Left renal pelvis (tissue), 4 donors: Measurements from ENCODE around the gene CNGA2. TPM values are rescaled to one million over a fixed set of nuclear protein-coding genes. Genes with fewer than 3 reads are reported as not detected.

Experiments
- DNase-seq, 4 donors: peaks; one replicate each; pipeline ENCODE4 v3.0.0-alpha.2; 2013; ENCODE audit warnings: low read depth in 4 of 4, low spot score in 3 of 4
- polyA plus RNA-seq, 4 donors: library from polyadenylated mRNA; unstranded; fragments of 120-200 nt; gene quantifications; one replicate each; pipeline ENCODE4 v1.2.1, GENCODE V29; 2013; ENCODE audit not compliant: insufficient read length in 4 of 4

Gene CNGA2
- polyA plus RNA-seq, 4 donors = not detected

- DNase-seq = no peak
Observed at GRCh38 chrX:151746502-151746901, 12.0 kb downstream of the CNGA2 start.

DNA sequence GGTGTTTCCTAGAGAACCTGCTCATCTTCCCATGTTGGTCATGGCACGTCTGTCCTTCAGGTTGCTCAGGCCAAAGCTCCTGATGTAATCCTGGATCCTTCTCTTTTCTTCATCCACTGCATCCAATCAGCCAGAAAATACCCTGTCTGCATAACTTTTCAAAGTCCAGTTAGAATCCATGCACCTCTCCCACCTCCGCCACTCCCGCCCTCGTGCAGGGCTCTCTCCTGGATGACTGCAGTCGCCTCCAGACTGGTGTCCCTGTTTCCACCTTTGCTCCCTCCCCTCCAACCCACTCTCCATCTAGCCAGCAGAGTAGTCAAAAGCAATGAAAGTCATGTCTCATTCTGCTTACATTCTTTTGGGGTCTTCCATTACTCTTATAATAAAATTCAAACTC, 16.0 kb downstream of the CNGA2 start:
- no peak for DNase-seq

GRCh38 chrX:151752847-151753246, 18.3 kb downstream of the CNGA2 start:
- no peak for DNase-seq

GRCh38 chrX:151753313-151754046, 18.9 kb downstream of the CNGA2 start:
- no peak for DNase-seq

- no peak for DNase-seq
Observed at GRCh38 chrX:151754047-151754429, 19.5 kb downstream of the CNGA2 start.

DNA sequence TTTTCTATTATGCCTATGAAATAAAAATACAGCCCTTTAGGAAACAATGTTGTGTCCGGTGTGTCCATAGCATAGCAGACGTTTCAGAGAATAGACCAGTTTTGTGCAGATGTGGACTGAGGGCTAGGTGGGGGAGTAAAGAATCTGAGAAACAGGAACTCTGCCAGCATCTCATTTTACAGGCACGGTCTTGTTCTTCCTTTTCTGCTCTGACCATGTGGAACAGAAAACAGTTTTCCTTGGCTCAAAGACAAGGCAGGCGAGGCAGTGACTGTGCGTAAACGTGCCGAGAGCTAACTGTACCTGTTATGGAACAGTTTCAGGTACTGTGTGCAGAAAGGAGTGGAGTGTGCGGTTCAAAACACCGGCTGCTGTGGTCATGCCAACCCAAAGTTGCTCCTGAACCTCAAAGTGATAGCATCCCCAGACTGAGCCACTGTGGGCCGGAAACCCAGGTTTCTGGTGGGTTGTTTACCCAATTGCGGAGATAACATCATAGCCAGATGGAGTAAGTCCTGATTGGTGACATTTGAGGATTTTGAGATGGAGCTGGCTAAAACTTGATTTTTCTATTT, 20.2 kb downstream of the CNGA2 start:
- no peak for DNase-seq

DNA sequence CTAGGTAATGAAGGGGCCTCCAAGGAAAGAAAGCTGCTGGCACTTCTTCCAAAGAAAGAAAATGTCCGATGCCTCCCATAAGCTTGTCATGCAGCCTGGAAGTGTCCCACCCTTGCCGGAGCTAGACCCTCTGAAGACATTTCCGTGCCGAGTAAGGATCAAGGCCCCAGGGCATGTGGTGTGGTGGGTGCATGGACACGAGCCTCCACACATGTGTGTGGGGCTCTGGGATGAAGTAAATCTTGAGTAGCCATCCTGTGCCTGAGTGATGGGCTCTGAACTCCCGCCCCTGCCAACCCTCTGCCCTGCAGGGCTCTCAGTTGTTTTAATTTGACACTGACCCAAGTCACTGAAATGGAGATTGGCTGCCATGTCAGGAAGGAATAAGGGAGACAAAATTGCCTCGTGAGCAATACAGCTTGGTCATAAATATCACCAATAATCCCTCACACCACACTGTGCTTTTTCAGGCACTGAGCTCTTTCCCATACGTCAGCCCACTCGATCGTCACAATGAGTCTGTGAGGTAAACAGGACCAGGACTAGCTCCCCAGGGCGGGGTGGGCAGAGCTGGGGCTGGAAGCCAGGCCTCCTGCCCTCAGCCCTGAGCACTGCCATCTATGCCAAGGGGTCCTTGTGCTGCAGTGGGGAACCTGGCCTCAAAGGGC, 24.6 kb downstream of the CNGA2 start:
- DNase-seq = no peak

GRCh38 chrX:151762802-151763201, 28.3 kb downstream of the CNGA2 start:
- DNase-seq = no peak

GRCh38 chrX:151763711-151764110, 29.2 kb downstream of the CNGA2 start:
- no peak for DNase-seq

DNA sequence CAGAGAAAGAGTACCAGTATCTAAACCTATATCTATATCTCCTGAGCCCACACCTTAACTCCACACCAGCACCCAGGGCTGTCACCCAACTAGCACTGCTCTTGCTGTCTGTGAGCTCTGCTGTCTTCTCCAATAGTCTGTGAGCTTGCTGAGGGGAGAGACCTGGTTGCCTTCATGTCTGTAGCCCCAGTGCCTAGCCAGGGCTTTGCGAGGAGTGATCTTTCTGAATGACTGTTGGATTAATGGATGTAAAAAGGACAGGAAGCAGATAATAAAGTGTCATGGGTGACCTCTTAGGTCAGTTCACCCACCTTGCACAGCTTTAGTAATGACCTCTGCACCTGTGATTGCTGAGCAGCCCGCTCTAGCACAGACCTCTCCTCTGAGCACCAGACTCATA, 30.5 kb downstream of the CNGA2 start:
- DNase-seq = no peak

GRCh38 chrX:151771726-151772125, 37.2 kb downstream of the CNGA2 start:
- no peak for DNase-seq

DNA sequence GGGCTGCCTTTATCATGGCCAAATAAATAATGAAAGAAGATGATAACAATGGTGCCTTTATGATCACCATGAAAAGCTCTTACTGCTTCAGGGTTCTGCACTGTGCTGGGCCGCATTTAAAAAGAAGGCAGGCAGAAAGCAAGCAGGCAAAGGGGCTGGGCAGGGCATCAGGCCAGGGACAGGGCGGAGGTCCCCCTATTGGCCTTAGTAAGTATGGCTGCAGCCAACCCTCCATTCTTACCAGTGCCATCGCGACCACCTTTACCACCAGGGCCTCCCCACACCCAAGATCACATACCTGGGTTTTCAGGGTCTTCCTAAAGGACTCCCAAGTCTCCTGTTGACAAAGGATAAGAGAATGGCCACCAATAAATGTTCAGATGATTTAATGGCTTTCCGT, 38.9 kb downstream of the CNGA2 start:
- DNase-seq = no peak

GRCh38 chrX:151774421-151774820, 39.9 kb downstream of the CNGA2 start:
- no peak for DNase-seq

DNA sequence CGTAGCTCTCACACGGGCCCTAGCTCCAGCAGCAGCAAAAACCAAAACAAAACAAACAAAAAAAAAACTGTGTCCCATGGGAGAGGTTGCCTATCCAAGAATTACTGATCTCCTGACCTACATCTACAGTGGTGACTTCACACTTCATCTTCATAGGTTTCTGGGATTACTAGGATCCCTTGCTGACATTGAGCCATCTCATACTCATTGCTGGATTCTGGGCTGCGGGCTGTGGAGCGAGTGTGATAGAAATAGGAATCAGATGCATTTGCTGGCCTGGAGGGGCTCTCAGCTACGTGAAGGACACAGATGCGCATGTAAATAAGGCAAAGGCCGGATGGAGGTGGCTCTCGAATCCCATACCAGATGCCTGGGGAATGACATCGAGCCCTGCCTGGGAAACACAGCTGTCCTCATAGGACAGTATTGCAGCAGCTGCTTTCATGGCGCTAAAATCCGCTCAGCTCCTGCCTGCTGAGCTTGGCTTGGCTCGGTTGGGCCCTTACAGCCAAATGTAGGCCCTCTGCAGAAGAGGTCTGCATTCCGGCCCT, 41.7 kb downstream of the CNGA2 start:
- no peak for DNase-seq

DNA sequence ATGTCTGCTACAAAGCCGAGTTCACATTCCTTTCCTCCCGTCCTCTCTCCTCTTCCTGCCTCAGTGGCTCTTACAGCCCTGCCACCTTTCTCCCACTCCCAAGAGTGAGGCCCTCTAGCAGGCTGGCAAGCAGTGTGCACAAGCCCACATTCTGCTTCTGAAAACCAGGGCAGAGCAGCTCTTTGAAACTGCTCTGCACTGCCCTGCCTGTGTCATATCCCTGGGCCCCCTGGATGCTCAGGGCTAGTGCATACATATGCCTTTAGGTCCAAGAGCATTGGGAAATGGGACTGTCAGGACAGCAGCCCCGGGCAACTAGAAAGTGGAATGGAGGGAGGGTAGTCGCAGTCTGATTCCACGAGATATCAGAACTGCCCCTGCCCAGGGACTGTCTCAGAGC, 42.4 kb downstream of the CNGA2 start:
- no peak for DNase-seq

GRCh38 chrX:151779258-151779657, 44.7 kb downstream of the CNGA2 start:
- DNase-seq = no peak

DNA sequence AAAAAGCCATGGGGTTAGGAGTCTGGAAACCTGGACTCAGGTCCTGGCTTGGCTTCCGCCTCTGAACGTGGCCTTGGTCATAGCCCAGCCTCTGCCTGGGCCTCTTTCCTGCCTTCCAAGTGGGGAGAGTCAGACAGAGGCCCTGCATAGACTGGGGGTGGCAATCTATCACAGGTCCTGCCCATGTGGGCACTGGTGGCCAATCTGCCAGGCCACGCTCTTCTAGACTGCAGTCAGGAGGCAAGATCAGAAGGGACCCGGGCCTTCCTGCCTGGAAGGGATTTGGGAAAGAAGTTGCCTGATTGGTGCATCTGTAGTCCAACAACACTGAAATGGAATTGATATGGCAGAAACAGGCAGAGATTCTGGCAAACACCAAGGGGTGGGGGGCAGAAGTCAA, 46.1 kb downstream of the CNGA2 start:
- DNase-seq = no peak

GRCh38 chrX:151789179-151789800, 54.7 kb downstream of the CNGA2 start:
- no peak for DNase-seq

DNA sequence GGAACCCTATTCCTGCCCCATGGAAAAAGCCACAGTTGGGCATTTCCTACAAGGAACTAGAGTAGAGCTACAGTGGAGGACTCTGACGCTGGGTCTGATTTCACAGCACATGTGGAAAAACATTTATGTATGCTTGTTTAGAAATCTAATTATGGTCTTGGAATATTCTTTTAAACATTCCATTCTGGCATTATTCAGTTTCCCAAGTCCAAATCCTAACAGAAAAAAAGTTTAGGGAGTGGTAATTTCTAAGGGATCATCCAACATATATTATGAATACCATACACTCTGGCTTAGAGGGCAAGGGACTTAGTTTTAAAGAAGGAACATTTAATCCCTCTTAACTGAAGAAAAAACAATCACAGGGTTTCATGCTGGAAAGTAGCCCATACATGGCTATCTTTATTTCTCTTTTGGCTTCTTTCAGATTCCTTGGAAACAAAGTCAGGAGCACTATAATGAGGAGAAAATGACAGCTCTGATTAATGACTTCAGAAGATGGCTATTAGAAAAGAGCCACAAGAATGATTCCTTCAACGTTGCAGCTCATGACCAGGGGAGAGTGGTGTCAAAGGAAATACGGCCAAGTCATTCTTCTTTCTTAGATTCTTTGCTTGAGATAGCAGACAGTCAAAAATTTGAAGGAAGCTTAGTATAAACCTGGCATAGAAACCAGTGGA, 56.1 kb downstream of the CNGA2 start:
- DNase-seq = no peak

DNA sequence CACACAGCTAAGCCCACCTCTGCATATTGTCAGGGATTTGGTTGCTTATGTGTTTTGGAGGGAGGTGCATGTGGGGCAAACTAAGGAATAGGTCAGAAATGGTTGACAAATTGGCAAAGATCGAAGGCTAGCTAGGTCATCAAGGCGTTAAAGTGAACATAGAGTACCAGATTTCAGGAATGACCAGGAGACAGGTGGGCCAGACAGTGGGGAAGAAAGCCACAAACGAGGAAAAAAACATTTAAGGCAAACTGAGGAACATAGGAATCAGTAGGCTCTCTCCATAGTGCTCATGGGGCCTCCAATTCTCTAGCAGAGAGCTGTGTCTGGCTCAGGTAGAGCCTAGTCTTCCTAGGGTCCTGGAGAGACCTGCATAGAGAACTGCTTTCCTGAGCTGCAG, 57.4 kb downstream of the CNGA2 start:
- no peak for DNase-seq

DNA sequence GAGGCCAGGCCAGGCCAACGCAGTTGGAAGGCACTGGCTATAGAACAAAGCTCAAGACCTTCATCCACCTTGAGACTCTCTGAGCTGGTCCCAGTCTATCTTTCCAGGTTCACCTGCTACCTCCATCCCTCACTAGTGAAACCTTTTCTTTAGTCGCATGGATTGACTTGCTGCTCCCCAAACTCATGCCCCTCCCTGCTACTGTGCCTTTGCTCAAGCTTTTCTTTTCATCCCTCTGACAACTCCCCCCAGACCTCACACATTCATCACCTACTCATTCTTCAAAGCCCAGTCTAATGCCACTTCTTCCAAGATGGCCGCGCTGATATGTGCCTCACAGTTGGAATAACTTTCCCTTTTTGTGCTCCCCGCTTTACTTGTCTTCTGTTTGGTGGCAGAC, 58.0 kb downstream of the CNGA2 start:
- no peak for DNase-seq
